ENCODE measurements around the gene CCDC183.

DNA sequence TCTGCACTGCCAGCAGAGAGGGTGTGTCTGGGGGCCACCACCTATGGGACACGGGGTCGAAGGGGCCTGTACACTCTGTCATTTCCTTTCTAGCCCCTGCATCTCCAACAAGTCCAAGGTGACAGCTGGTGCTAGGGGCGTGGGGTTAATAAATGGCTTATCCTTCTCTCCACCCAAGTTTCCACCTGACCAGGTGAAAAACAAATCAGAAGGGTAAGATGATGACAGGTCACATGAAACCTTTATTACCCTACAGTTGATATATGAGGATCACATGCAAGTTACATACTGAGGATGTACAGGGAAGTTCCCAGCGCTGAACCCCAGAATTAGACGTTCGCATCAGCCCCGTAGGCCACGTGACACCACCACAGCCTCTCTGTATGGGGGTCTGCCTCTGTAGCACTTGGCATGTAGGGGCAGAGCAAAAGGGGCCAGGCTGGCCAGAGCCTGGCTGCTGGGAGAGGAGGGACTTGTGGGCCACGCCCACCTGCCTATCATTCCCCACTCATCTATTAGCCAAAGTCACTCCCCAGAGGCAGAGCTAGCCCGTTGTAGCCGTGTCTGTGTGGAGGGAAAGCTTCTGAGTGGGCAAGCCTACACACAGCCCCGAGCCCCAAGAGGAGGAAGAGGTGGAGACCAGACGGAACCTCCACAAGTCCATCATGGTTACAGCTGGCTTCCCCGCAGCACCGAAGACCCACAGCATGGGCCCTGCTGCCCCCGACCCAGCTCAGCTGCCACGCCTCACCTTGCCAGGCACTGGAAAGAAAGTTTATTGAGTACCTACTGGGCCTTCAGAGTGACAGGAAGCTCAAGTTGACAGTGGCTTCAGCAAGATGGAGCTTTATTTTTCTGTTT lies 2.8 kb upstream of the CCDC183 start:
- TF ChIP-seq, protein P1, sequence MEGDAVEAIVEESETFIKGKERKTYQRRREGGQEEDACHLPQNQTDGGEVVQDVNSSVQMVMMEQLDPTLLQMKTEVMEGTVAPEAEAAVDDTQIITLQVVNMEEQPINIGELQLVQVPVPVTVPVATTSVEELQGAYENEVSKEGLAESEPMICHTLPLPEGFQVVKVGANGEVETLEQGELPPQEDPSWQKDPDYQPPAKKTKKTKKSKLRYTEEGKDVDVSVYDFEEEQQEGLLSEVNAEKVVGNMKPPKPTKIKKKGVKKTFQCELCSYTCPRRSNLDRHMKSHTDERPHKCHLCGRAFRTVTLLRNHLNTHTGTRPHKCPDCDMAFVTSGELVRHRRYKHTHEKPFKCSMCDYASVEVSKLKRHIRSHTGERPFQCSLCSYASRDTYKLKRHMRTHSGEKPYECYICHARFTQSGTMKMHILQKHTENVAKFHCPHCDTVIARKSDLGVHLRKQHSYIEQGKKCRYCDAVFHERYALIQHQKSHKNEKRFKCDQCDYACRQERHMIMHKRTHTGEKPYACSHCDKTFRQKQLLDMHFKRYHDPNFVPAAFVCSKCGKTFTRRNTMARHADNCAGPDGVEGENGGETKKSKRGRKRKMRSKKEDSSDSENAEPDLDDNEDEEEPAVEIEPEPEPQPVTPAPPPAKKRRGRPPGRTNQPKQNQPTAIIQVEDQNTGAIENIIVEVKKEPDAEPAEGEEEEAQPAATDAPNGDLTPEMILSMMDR (IDR thresholded peaks at IDR 0.05), result no peak
- TF ChIP-seq POLR2A (IDR thresholded peaks at IDR 0.05) (no peak), EP300 (IDR thresholded peaks at IDR 0.05) (no peak)
